Testis (tissue), 2 donors: Measurements from ENCODE around the gene DISC1.

Source experiments
- CTCF ChIP-seq, 3 experiments: fragments of 450-650 bp in 2 of 3; fragments of 200-600 bp in 1 of 3; sonication (generic) in 1 of 3; IDR thresholded peaks; one replicate each; pipeline ENCODE4 v1.5.1; 2016 to 2019; ENCODE audit warnings: antibody characterized with exemption in 3 of 3, mild to moderate bottlenecking in 2 of 3, moderate library complexity in 1 of 3
- POLR2A ChIP-seq: fragments of 450-650 bp; IDR thresholded peaks from one replicate; pipeline ENCODE4 v1.6.1; 2017; ENCODE audit warnings: antibody characterized with exemption, mild to moderate bottlenecking, moderate library complexity

- no peak for TF ChIP-seq POLR2A
- no peak for TF ChIP-seq CTCF (IDR thresholded peaks at IDR 0.05)
Observed at GRCh38 chr1:231597971-231598370, 28.6 kb upstream of the DISC1 start.
